Skeletal muscle tissue (tissue), 4 donors: ENCODE measurements around the gene CYS1. TPM values are rescaled to one million over a fixed set of nuclear protein-coding genes. Genes with fewer than 3 reads are reported as not detected.

Source experiments
- H3K27ac ChIP-seq: one replicate; pipeline ENCODE4 v1.7.0; 2013; ENCODE audit warnings: mild to moderate bottlenecking, low read depth, low read length, inconsistent platforms
- H3K27me3 ChIP-seq, 3 donors: one replicate each; pipeline ENCODE4 v1.7.0; 2013; ENCODE audit warnings: low read length in 3 of 3; ENCODE audit not compliant: control insufficient read depth in 3 of 3, insufficient read depth in 3 of 3
- H3K36me3 ChIP-seq, 3 donors: one replicate each; pipeline ENCODE4 v1.7.0; 2013; ENCODE audit warnings: low read length in 3 of 3; ENCODE audit not compliant: control insufficient read depth in 3 of 3, insufficient read depth in 3 of 3
- H3K4me1 ChIP-seq, 3 donors: one replicate each; pipeline ENCODE4 v1.7.0; 2013; ENCODE audit warnings: low read length in 3 of 3, mild to moderate bottlenecking in 3 of 3; ENCODE audit not compliant: control insufficient read depth in 3 of 3, insufficient read depth in 3 of 3
- H3K4me3 ChIP-seq, 3 donors: one replicate each; pipeline ENCODE4 v1.7.0; 2013; ENCODE audit warnings: low read length in 3 of 3
- H3K9ac ChIP-seq, 3 donors: one replicate each; pipeline ENCODE4 v1.7.0; 2013; ENCODE audit warnings: low read length in 3 of 3, mild to moderate bottlenecking in 3 of 3, moderate library complexity in 2 of 3, low read depth in 1 of 3
- H3K9me3 ChIP-seq, 3 donors: one replicate each; pipeline ENCODE4 v1.7.0; 2013; ENCODE audit warnings: low read length in 3 of 3; ENCODE audit not compliant: control insufficient read depth in 3 of 3
- total RNA-seq: library from RNA; depleted of rRNA; stranded (reverse); fragments of >200 nt; gene quantifications from one replicate; pipeline ENCODE4 v1.2.3, GENCODE V29; 2014
- donor health status: Osteomylitis.

CYS1 gene
- total RNA-seq, 1 donor from 2014 or later, result 4.7 TPM

GRCh38 chr2:10062931-10063365 lies 17.3 kb downstream of the CYS1 start:
- peaks cover 6 to 15% (median 13%) of the 10 kb centered on the region in 3 donors for H3K4me1 ChIP-seq

GRCh38 chr2:10061221-10061925 lies 18.8 kb downstream of the CYS1 start:
- no peak overlapping the region for H3K27ac ChIP-seq

More at GRCh38 chr2:10062931-10063365, 17.3 kb downstream of the CYS1 start:
- no peaks in the 10 kb centered on the region for H3K9me3 ChIP-seq
- H3K9ac ChIP-seq, result no peak overlapping the region
- no peak overlapping the region for H3K4me3 ChIP-seq
- no peak overlapping the region for H3K27ac ChIP-seq
- no peaks in the 10 kb centered on the region for H3K27me3 ChIP-seq
- H3K36me3 ChIP-seq, result no peaks in the 10 kb centered on the region

GRCh38 chr2:10059552-10060335 lies 20.5 kb downstream of the CYS1 start:
- Histone ChIP-seq H3K27ac (no peak overlapping the region), H3K27me3 (peaks cover 0 to 4% (median 0%) of the 10 kb centered on the region in 3 donors), H3K4me1 (peaks cover 15 to 21% (median 20%) of the 10 kb centered on the region in 3 donors), H3K9ac (no peak overlapping the region), H3K9me3 (no peaks in the 10 kb centered on the region), H3K36me3 (peaks cover 3 to 5% (median 5%) of the 10 kb centered on the region in 3 donors), H3K4me3 (peak overlapping the region in 1 of 3 donors; percentile 36)

More at GRCh38 chr2:10061221-10061925, 18.8 kb downstream of the CYS1 start:
- H3K36me3 ChIP-seq, result no peaks in the 10 kb centered on the region
- H3K4me3 ChIP-seq, result no peak overlapping the region
- H3K9me3 ChIP-seq, result no peaks in the 10 kb centered on the region
- H3K9ac ChIP-seq, result no peak overlapping the region
- peaks cover 15 to 21% (median 20%) of the 10 kb centered on the region in 3 donors for H3K4me1 ChIP-seq
- peaks cover 0 to 4% (median 0%) of the 10 kb centered on the region in 3 donors for H3K27me3 ChIP-seq

GRCh38 chr2:10059016-10059351 lies 21.2 kb downstream of the CYS1 start:
- no peaks in the 10 kb centered on the region for H3K9me3 ChIP-seq
- H3K27me3 ChIP-seq, result peaks cover 0 to 4% (median 0%) of the 10 kb centered on the region in 3 donors
- H3K27ac ChIP-seq, result no peak overlapping the region
- H3K4me3 ChIP-seq, result no peak overlapping the region
- H3K9ac ChIP-seq, result no peak overlapping the region
- H3K4me1 ChIP-seq, result peaks cover 15 to 21% (median 20%) of the 10 kb centered on the region in 3 donors
- peaks cover 6 to 9% (median 8%) of the 10 kb centered on the region in 3 donors for H3K36me3 ChIP-seq

- no peak overlapping the region for H3K9ac ChIP-seq
- H3K27ac ChIP-seq, result no peak overlapping the region
- H3K4me3 ChIP-seq, result no peak overlapping the region
- H3K4me1 ChIP-seq, result peaks cover 17 to 21% (median 21%) of the 10 kb centered on the region in 3 donors
- H3K9me3 ChIP-seq, result no peaks in the 10 kb centered on the region
- H3K27me3 ChIP-seq, result peaks cover 0 to 4% (median 0%) of the 10 kb centered on the region in 3 donors
- peaks cover 7 to 13% (median 13%) of the 10 kb centered on the region in 3 donors for H3K36me3 ChIP-seq
These were observed 21.8 kb downstream of the CYS1 start for GRCh38 chr2:10058251-10059015.

- no peaks in the 10 kb centered on the region for H3K9me3 ChIP-seq
- H3K27ac ChIP-seq, result no peak overlapping the region
- peak overlapping the region in 1 of 3 donors; percentile 16 for H3K9ac ChIP-seq
- peaks cover 13 to 21% (median 19%) of the 10 kb centered on the region in 3 donors for H3K36me3 ChIP-seq
- H3K4me1 ChIP-seq, result peaks cover 21 to 24% (median 22%) of the 10 kb centered on the region in 3 donors
- peak overlapping the region in 1 of 3 donors; percentile 14 for H3K4me3 ChIP-seq
- peaks cover 0 to 4% (median 0%) of the 10 kb centered on the region in 3 donors for H3K27me3 ChIP-seq
These were observed 22.7 kb downstream of the CYS1 start for GRCh38 chr2:10057231-10058107.

- H3K36me3 ChIP-seq, result peaks cover 17 to 24% (median 19%) of the 10 kb centered on the region in 3 donors
- H3K4me1 ChIP-seq, result peaks cover 21 to 24% (median 22%) of the 10 kb centered on the region in 3 donors
- H3K27ac ChIP-seq, result no peak overlapping the region
- peaks cover 0 to 4% (median 0%) of the 10 kb centered on the region in 3 donors for H3K27me3 ChIP-seq
- H3K9me3 ChIP-seq, result no peaks in the 10 kb centered on the region
- no peak overlapping the region for H3K4me3 ChIP-seq
- no peak overlapping the region for H3K9ac ChIP-seq
These were observed 23.8 kb downstream of the CYS1 start for GRCh38 chr2:10056439-10056838.

GRCh38 chr2:10054976-10055375 lies 25.2 kb downstream of the CYS1 start:
- Histone ChIP-seq H3K9me3 (no peaks in the 10 kb centered on the region), H3K27me3 (peaks cover 0 to 4% (median 0%) of the 10 kb centered on the region in 3 donors), H3K9ac (no peak overlapping the region), H3K36me3 (peaks cover 17 to 24% (median 19%) of the 10 kb centered on the region in 3 donors), H3K4me1 (peaks cover 13 to 18% (median 13%) of the 10 kb centered on the region in 3 donors), H3K4me3 (no peak overlapping the region), H3K27ac (no peak overlapping the region)

- peaks cover 13 to 18% (median 14%) of the 10 kb centered on the region in 3 donors for H3K4me1 ChIP-seq
- H3K9me3 ChIP-seq, result no peaks in the 10 kb centered on the region
- H3K27ac ChIP-seq, result no peak overlapping the region
- H3K4me3 ChIP-seq, result no peak overlapping the region
- peaks cover 0 to 4% (median 0%) of the 10 kb centered on the region in 3 donors for H3K27me3 ChIP-seq
- H3K36me3 ChIP-seq, result peaks cover 17 to 27% (median 19%) of the 10 kb centered on the region in 3 donors
- no peak overlapping the region for H3K9ac ChIP-seq
These were observed 25.8 kb downstream of the CYS1 start for GRCh38 chr2:10054424-10054823.
